Stimulated activated naive CD4-positive, alpha-beta T cell treated with Interleukin-2 at 50 U/mL for 16 hours (primary cell): ENCODE results near the gene ESRRA.

Source experiments
- DNase-seq: peaks from one replicate; lab custom pipeline; 2025; lab: John Stamatoyannopoulos, UW

Gene ESRRA

GRCh38 chr11:64305075-64305690, at the start of gene ESRRA:
ESRRA (plus strand) TSS chr11:64305524; CDS start chr11:64307180, 1,656 bp downstream.
- peak; percentile 100 for DNase-seq

- no peak for DNase-seq
Measured at GRCh38 chr11:64256300-64256699, 49.0 kb upstream of the ESRRA start.

- no peak for DNase-seq
Measured at GRCh38 chr11:64258356-64258755, 47.0 kb upstream of the ESRRA start.

GRCh38 chr11:64258946-64259532, 46.3 kb upstream of the ESRRA start:
- no peak for DNase-seq

- DNase-seq: no peak
Measured at GRCh38 chr11:64259533-64260067, 45.7 kb upstream of the ESRRA start.

GRCh38 chr11:64260147-64260708, 45.1 kb upstream of the ESRRA start:
- DNase-seq: no peak

GRCh38 chr11:64261556-64262080, 43.7 kb upstream of the ESRRA start:
- DNase-seq: no peak

GRCh38 chr11:64262271-64263002, 42.9 kb upstream of the ESRRA start:
- DNase-seq: no peak

- no peak for DNase-seq
Measured at GRCh38 chr11:64263021-64263946, 42.0 kb upstream of the ESRRA start.

GRCh38 chr11:64263947-64264317, 41.4 kb upstream of the ESRRA start:
- DNase-seq: no peak

GRCh38 chr11:64264371-64264852, 40.9 kb upstream of the ESRRA start:
- no peak for DNase-seq

- DNase-seq: no peak
Measured at GRCh38 chr11:64265176-64266160, 39.9 kb upstream of the ESRRA start.

- DNase-seq: no peak
Measured at GRCh38 chr11:64266339-64266738, 39.0 kb upstream of the ESRRA start.

GRCh38 chr11:64267207-64267945, 37.9 kb upstream of the ESRRA start:
- no peak for DNase-seq

GRCh38 chr11:64268025-64268892, 37.1 kb upstream of the ESRRA start:
- DNase-seq: no peak

- DNase-seq: peak; percentile 28
Measured at GRCh38 chr11:64268893-64269539, 36.3 kb upstream of the ESRRA start.

- peak; percentile 98 for DNase-seq
Measured at GRCh38 chr11:64269540-64270220, 35.6 kb upstream of the ESRRA start.
